Mononuclear cell (primary cell): ENCODE data around the gene TBC1D17. TPM values are rescaled to one million over a fixed set of nuclear protein-coding genes. Genes with fewer than 3 reads are reported as not detected.

Source experiments
- H3K27me3 ChIP-seq: 2 replicates; pipeline ENCODE4 v1.6.0; 2011; ENCODE audit warnings: low read length, control low read depth; ENCODE audit not compliant: insufficient read depth
- H3K4me1 ChIP-seq: 2 replicates; pipeline ENCODE4 v1.5.1; 2011; ENCODE audit warnings: mild to moderate bottlenecking, low read length, control low read depth; ENCODE audit not compliant: insufficient read depth
- H3K4me3 ChIP-seq: 2 replicates; pipeline ENCODE4 v1.5.1; 2011; ENCODE audit warnings: mild to moderate bottlenecking, low read length, moderate library complexity
- H3K9me3 ChIP-seq: 2 replicates; pipeline ENCODE4 v1.5.1; 2011; ENCODE audit warnings: low read depth, mild to moderate bottlenecking, control low read depth, low read length
- total RNA-seq: library from RNA; depleted of rRNA; stranded (reverse); fragments of >200 nt; gene quantifications from one replicate; pipeline ENCODE4 v1.2.3, GENCODE V29; 2012

Gene TBC1D17
- total RNA-seq, 1 donor = 6.1 TPM

- H3K4me3 ChIP-seq = no peak overlapping the region
- peaks cover 21% of the 10 kb centered on the region for H3K4me1 ChIP-seq
- no peaks in the 10 kb centered on the region for H3K9me3 ChIP-seq
- peaks cover 4% of the 10 kb centered on the region for H3K27me3 ChIP-seq
These were observed 22.9 kb upstream of the TBC1D17 start for GRCh38 chr19:49854378-49855263.

GRCh38 chr19:49855277-49855675 lies 22.2 kb upstream of the TBC1D17 start:
- peaks cover 4% of the 10 kb centered on the region for H3K27me3 ChIP-seq
- peaks cover 17% of the 10 kb centered on the region for H3K4me1 ChIP-seq
- H3K4me3 ChIP-seq = no peak overlapping the region
- no peaks in the 10 kb centered on the region for H3K9me3 ChIP-seq

GRCh38 chr19:49855676-49856573 lies 21.6 kb upstream of the TBC1D17 start:
- Histone ChIP-seq H3K4me3 (no peak overlapping the region), H3K27me3 (peaks cover 4% of the 10 kb centered on the region), H3K4me1 (peaks cover 15% of the 10 kb centered on the region), H3K9me3 (no peaks in the 10 kb centered on the region)

- no peak overlapping the region for H3K4me3 ChIP-seq
- no peaks in the 10 kb centered on the region for H3K9me3 ChIP-seq
- H3K27me3 ChIP-seq = peaks cover 4% of the 10 kb centered on the region
- H3K4me1 ChIP-seq = peaks cover 15% of the 10 kb centered on the region
These were observed 20.9 kb upstream of the TBC1D17 start for GRCh38 chr19:49856574-49857021.

- Histone ChIP-seq H3K9me3 (no peaks in the 10 kb centered on the region), H3K4me1 (peaks cover 10% of the 10 kb centered on the region), H3K27me3 (peaks cover under 1% of the 10 kb centered on the region)
These were observed 20.3 kb upstream of the TBC1D17 start for GRCh38 chr19:49857061-49857837.

GRCh38 chr19:49857838-49858087 lies 19.7 kb upstream of the TBC1D17 start:
- H3K9me3 ChIP-seq = no peaks in the 10 kb centered on the region
- H3K27me3 ChIP-seq = no peaks in the 10 kb centered on the region
- H3K4me3 ChIP-seq = no peak overlapping the region
- H3K4me1 ChIP-seq = peaks cover 5% of the 10 kb centered on the region

More at GRCh38 chr19:49857061-49857837, 20.3 kb upstream of the TBC1D17 start:
- H3K4me3 ChIP-seq = no peak overlapping the region

GRCh38 chr19:49858088-49858985 lies 19.2 kb upstream of the TBC1D17 start:
- Histone ChIP-seq H3K9me3 (no peaks in the 10 kb centered on the region), H3K27me3 (no peaks in the 10 kb centered on the region), H3K4me1 (no peaks in the 10 kb centered on the region), H3K4me3 (no peak overlapping the region)

- H3K4me3 ChIP-seq = no peak overlapping the region
- no peaks in the 10 kb centered on the region for H3K9me3 ChIP-seq
- no peaks in the 10 kb centered on the region for H3K27me3 ChIP-seq
- H3K4me1 ChIP-seq = no peaks in the 10 kb centered on the region
These were observed 17.7 kb upstream of the TBC1D17 start for GRCh38 chr19:49859682-49860335.

- H3K27me3 ChIP-seq = no peaks in the 10 kb centered on the region
- no peaks in the 10 kb centered on the region for H3K9me3 ChIP-seq
- H3K4me3 ChIP-seq = no peak overlapping the region
- peaks cover 7% of the 10 kb centered on the region for H3K4me1 ChIP-seq
These were observed 17.0 kb upstream of the TBC1D17 start for GRCh38 chr19:49860336-49861102.

- H3K4me1 ChIP-seq = peaks cover 13% of the 10 kb centered on the region
- H3K27me3 ChIP-seq = no peaks in the 10 kb centered on the region
- no peaks in the 10 kb centered on the region for H3K9me3 ChIP-seq
- no peak overlapping the region for H3K4me3 ChIP-seq
These were observed 16.4 kb upstream of the TBC1D17 start for GRCh38 chr19:49861107-49861506.

- no peak overlapping the region for H3K4me3 ChIP-seq
- H3K27me3 ChIP-seq = no peaks in the 10 kb centered on the region
- no peaks in the 10 kb centered on the region for H3K9me3 ChIP-seq
- H3K4me1 ChIP-seq = peaks cover 19% of the 10 kb centered on the region
These were observed 15.7 kb upstream of the TBC1D17 start for GRCh38 chr19:49861541-49862378.

GRCh38 chr19:49862391-49863253 lies 14.9 kb upstream of the TBC1D17 start:
- H3K9me3 ChIP-seq = no peaks in the 10 kb centered on the region

More at GRCh38 chr19:49862391-49863253, 14.9 kb upstream of the TBC1D17 start:
- Histone ChIP-seq H3K4me3 (no peak overlapping the region), H3K4me1 (peaks cover 23% of the 10 kb centered on the region), H3K27me3 (no peaks in the 10 kb centered on the region)
